Stimulated activated CD8-positive, alpha-beta memory T cell treated with anti-CD3 and anti-CD28 coated beads, Interleukin-7, amount 100 ng/mL, for 1 hour (primary cell): Measurements from ENCODE around the gene LINC00305.

Source experiments
- DNase-seq, 2 donors: peaks; one replicate each; pipeline ENCODE4 v3.0.0-alpha.2; 2020; ENCODE audit warnings: low read depth in 2 of 2

The LINC00305 gene

DNA sequence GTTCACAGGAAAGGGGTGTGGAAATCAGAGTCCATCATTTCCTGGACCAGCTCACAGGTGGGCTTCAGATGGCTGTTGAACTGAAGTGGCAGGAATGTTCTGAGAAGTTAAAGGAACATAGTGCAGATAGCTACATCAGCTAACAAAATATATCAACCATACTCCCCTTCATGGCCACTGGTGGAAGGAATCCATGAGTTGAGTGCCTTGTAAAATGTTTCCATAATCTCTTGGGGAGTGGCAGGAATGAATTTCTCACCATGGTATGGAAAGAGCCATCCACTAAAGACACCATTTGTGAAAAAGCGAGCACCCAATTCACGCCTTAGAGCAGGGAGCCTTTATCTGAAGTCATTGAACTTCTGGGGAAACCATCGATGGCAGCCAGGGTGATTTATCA, at the start of gene LINC00305:
Gene LINC00305 (minus strand): TSS at position 101 of the 400 bp plus-strand sequence.
- DNase-seq, result no peak

DNA sequence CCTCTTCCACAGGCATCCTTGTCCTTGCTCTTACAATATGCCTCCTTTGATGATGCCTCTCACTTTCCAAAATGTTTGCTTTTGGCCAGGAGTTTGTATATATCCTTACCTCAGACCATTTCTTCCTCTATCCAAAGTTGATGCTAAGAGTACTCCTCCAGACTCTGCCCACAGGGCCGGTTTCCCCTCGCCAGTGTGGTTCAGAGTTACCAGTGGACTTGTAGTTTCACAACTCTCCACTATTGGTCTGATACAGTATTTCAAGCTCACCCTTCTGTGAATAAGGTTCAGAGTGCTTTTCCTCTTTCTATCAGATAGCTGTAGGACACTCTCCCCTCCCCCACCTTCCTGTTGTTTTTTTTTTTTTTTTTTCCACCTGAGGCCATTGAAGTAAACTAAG, 42.2 kb upstream of the LINC00305 start:
- DNase-seq, result no peak

DNA sequence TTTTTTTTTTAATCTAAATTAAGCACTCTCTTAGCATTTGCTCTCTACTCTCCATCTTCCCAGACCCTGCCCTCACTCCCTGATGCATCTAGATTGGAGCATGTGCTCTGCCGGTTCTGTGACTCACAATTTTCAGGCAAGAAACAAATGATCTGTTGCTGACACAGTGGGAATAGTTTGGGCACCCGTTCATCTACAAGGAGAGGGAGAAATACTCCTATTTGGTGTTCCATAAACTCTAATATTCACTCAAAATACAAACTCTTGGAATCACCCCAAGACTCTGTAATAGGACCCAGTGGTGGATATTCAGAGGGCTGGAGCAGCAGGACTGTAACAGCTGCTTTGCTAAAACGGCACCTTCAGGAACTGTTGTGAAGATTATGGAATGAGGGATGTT, 37.1 kb upstream of the LINC00305 start:
- no peak for DNase-seq

DNA sequence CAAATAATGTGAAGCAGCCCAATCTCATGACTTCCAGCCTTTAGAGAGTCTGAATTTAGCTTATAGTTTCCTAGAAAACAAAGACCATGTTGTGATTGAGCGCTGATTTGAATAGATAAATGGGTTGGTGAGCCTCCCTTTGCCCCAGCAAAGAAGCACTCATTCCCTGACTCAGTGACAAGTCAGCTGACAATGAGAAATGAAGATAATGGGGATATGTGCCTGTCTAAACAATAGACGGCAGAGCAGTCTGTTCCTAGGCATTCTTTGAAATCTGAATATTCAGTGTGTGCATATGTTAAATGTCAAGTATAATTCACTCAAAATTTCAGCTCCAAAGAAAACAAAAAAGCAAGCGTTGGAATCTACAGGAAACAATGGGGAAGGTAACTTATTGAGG, 34.8 kb upstream of the LINC00305 start:
- DNase-seq, result no peak

DNA sequence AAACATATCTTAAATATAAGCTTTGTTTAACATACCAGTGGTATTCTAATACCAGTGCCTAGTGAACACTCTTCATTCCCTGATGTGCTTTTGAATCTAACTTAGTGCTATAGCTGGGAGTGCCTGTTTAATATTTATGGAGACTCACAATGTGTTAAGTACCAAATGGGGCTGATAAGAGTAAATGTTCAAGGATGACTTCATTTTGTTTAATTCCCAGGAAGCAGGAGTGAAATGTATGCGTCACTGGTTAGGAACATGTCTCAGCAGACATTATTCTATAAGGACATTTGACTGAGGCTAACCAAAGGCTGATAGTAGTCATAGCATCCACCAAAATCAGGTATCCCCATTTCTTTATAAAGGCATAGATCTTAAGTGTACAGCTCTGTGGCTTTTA, 31.7 kb upstream of the LINC00305 start:
- DNase-seq, result no peak

DNA sequence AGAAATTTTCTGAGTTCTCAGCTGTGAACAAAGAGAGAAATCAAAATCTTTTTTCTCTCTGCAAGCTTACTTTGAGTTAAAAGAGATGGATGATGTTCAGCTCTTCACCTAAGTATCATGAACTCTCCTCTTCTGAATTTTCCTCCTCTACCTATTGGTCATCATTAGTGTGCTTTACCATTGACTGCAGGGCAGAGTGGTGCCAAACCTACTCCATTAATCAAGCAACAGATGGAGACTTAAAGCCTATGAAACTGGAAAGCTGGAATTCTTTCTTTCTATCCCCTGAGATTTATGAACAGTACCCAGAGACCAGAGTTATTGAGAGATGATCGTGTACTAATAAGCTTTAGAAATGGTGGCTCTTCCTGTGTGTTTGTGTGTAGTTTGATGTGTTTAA, 31.3 kb upstream of the LINC00305 start:
- DNase-seq, result no peak

DNA sequence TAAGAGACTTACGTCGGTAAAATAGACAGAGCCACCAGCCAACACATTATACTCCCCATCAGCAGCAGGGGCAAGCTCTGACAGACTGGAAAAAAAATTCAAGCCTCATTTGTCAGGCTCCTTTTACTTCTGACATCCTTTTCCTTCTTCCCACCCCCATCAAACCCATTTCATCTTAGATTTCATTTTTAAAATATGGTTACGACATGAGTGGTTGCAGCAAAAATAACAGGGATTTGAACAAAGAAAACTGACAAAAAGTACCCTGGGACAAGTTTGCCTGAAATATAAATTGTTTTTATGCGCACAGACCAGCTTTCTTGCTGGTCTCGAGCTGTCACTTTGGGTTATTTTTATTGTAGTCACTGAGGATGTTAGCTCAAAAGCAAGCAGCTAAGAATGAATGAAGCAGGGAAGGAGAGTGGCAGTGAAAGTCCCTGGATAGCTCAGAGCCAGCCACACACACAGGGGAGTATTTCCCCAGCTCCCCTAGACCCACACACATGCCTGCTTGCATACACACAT, 30.7 kb upstream of the LINC00305 start:
- no peak for DNase-seq

DNA sequence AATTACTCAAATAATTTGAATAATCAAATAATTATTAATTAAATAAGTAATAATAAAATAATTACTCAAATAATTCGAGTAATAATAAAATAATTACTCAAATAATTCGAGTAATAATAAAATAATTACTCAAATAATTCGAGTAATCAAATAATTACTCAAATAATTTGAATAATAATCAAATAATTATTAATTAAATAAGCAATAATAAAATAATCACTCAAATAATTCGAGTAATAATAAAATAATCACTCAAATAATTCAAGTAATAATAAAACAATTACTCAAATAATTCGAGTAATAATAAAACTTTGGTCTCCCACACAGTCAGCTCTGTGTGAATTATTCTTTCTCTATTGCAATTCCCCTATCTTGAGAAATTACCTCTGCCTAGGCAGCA, 30.0 kb upstream of the LINC00305 start:
- DNase-seq, result no peak

DNA sequence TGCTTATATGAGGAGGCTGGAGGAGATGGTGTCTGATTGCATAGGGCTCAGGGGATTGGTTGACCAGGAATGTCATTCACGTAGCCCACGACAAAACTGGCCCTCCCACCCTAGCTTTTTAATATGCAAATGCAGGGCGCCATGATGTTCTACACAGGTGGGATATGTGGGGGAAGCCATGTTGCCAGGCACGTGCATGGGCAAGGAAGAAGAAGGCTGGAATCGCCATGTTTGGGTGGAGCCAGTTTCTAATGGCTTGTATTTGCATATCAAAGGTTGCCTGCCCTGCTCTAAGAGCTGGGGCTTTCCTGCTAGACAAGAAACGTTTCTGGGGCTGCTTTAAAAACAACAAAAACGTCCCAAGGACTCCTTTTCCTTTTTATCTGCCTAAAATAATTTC, 26.5 kb upstream of the LINC00305 start:
- no peak for DNase-seq

DNA sequence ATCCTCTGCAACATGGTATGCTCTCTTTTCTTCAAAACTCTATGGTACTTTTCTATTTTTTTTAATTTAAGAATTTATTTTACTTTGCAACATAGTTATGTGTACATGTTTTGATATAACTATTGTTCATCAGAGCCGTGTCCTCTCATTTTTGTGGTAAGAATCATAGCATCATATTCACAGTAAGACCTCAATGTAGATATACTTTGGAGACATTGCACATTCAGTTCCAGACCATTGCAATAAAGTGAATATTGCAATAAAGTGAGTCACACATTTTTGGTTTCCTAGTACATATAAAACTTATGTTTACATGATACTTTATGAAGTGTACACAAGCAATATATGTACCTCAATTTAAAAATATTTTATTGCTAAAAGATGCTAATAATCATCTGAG, 22.7 kb upstream of the LINC00305 start:
- no peak for DNase-seq

DNA sequence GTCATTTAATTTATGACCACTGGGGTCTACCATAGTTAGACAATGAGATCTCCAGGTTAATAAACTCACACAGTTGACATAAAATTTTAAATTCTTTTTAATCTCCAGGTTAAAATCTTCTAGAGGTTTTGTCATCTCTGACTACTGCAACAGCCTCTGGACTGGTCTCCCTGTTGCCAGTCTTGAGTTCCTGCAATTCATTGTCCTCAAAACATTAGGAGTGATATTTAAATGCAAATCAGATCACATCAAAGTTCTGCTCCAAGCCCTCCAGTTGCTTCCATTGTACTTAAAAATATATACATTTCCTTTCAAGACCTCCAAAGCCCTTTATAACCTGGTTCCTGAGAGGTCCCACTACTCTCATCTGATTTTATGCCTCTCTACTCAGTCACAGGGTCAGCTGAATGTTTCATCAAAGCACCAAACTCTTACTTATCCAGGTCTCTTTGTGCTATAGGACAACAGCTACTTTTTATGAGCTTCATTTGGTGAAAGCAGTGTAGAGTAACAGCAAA, 18.6 kb upstream of the LINC00305 start:
- DNase-seq, result no peak

DNA sequence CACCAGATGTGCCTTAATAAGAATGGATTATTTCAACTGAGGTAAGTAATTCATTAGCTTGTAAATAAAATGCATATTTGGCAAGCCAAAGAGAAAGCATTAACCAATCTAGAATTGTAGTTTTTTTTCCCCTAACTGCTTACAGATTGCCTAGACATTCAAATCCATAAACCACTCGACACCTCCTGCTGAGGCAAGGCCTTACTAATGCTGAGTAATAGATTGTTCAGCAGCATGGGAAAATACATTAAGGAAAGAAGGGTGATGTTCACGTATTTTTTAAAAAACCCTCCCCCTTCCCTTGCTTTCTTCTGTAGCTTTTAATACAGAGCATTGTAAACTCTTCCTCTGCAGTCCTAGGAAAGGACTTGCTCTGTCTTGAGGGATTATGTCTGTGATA, 17.0 kb upstream of the LINC00305 start:
- no peak for DNase-seq

DNA sequence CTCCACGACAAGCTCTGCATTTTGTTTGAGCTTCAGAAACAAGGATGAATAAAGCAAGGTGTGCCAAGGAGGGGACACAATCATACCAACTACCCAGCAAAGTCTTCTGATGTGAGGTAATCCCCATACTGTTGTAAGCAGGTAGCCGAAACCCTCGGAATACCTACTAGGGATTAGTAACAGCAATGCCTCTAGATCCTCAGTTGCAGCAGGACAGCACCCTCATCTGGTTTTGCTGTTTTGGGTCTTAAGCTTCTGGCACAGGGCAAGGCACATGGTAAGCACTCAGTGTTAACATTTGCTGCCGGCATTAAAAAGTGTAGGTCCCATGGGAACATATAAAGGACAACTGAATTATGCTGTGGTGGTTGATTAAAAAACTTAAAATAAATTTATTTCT, 16.0 kb upstream of the LINC00305 start:
- no peak for DNase-seq

DNA sequence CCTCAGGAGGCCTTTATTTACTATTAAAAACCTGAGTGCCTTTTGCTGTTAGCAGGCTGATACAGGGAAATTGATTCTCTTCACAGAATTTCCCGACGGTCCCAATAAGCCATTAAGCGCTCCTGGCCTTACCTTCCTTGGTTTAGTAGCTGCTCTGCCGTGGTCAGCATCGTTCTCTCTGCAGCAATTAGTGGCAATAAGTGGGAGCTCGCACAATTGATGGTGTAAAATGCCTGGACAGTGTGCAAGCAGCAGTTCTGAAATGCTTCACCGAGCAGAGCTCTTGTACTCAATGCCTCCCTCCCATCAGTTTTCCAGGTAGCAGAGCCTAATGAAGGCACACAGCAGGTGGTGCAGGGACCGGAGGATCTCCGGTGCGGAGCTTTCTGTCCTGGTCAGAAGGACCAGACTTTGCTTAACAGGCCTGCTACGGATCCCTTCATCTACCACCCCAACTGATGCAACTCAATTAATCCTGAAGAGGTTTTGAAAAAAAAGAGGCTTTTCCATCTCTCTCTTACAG, 1.1 kb upstream of the LINC00305 start:
- DNase-seq, result no peak

DNA sequence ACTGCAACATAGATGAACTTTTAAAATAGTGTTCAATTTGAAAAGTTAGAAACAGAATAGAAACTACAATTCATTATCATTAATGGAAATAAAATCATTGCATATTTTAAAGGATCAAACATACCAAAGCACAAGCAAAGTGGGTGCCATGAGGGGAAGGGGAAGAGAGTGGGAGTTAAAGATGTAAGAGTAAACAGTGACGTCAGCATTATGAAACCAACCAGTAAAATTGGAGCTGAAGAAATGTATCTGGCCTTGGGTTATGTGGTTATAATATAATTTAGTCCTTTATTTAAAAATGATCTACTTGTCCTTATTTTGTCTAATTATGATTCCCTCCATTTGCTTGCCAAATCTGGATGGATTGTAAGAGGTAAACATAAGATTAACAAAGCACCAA, 6.0 kb downstream of the LINC00305 start:
- DNase-seq, result no peak

DNA sequence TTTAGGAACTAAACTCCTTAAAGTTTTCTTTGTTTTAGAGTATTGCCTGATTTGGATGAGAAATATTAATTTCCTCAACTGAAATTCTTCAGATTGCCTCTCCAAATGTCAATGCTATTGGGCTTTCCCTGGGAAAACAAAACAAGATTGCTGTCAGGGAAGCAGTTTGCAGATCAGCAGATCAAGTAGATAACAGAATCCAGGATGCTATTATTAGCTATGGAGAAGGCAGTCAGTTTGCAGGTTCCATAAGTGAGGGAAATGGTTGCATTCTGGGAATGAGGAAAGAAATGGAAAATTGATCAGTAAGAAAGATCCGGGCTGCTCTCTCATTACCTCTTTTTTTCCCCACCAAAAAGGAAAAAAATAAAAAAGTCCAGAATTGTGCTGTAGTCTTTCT, 11.0 kb downstream of the LINC00305 start:
- DNase-seq, result no peak

DNA sequence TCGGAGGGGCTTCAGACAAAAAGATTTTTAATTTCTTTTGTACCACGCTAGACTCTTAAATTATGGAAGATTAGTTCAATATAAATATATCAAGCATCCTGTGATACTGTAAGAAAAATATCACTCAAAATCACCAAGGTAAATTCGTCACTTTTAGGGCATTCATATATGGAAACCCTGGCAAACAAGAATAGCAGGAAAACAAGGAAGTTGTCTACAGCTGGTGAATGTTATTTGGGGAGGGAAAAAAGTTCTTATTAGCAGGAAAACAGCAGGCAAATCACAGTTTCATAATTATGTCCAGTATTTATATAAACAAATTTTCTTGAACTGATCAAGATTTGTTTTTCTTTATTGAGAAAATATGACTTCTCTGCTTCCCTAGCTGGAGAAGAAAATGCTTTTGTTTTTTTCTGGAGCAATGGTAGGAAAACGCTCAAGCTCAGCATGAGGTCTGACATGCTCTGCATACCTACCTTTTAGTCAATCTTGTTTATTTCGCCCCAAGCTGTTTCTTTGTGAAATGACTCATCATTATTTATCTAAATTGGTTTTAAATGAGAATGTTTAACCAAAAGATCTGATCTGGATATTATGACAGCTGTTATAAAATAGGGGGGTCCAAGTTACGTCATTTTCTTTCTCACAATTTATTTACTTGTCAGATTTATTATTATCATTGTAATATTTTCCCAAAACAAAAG, 14.7 kb downstream of the LINC00305 start:
- no peak for DNase-seq

DNA sequence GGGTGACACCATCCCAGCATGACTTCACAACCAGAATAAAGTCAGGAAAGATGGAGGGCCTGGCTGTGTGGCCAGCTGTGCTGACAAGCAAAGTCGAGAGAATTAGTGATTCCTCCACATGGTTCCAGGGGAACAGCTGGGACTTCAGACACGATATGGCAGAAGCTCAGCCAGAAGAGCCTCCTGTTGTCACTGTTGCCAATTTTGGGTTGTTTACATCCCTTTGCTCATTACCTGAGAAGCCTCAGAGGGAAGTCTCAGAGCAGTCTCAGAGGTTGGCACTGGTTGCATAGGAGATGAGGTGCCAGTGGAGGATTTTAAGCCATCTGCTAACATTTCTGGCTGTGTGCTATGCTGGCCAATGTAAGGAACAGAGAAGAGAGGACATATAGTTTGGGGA, 16.0 kb downstream of the LINC00305 start:
- no peak for DNase-seq

DNA sequence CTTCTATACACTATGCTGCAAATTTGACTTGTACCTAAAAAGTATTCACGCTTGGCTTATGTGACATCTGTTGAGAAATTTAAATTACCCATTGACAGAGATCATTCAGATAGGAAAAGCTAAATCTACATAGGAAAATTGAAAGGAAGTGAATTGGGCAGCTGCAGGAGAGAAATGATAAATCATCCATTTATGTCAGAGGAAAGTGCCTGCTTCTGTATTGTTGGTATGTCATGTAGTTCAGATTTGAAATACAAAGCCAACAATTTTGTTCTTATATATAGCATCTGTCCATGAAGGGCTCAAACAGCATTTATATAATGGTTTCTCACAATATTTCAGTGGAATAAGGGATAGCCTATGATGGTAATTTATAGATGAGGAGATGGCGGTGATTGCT, 17.6 kb downstream of the LINC00305 start:
- DNase-seq, result no peak

DNA sequence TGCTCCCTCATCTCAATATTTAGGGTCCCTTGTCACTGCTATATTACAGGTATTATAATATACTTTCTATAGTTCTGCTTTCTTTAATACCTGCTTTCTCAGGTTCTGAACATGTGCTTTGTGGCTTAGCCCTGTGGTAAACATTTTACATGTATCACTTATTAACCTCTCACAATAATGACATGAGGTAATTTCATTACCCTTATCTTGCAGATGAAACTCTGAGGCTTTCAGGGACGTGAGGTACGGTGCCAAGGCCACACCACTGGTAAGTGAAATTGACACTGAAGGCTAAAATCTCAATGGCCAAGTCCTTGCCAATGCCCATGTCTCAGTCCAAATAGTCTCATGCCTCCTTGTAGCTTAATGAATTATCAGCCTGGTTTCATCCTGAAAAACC, 21.7 kb downstream of the LINC00305 start:
- no peak for DNase-seq

DNA sequence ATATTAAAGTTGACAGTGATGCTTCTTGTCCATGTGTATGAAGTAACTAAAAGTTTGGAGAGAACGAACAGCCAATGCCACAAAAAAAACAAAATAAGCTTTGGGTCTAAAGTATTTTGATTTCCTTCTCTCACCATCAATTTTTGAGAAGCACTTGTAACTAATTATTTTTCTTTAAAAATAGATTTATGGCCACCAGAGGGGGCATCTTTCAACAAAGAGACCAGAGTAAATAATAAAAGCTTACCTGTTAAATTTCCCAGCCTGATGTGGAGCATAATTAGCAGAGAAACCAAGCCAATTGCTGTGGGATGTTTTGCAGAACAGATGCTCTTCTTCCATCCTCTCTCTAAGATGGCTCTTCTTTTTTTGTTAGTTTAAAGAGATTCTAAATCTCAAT, 29.0 kb downstream of the LINC00305 start:
- no peak for DNase-seq

DNA sequence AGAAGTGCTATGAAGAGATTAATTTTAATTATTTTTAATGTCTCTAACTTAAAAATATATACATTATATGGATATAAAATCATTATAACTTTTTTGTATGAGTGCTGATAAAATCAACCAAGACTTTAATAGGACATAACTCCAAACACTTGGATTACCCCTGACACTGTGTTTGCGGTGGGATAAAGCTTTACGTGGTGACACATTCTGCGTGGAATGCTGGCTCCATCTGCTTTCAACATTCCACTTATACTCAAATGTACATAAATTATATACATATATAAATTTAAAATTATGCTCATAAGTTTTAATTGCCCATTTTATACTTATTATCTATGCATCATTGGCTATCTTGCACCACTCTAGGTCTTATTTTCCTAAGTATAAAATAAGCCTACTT, 30.5 kb downstream of the LINC00305 start:
- no peak for DNase-seq

DNA sequence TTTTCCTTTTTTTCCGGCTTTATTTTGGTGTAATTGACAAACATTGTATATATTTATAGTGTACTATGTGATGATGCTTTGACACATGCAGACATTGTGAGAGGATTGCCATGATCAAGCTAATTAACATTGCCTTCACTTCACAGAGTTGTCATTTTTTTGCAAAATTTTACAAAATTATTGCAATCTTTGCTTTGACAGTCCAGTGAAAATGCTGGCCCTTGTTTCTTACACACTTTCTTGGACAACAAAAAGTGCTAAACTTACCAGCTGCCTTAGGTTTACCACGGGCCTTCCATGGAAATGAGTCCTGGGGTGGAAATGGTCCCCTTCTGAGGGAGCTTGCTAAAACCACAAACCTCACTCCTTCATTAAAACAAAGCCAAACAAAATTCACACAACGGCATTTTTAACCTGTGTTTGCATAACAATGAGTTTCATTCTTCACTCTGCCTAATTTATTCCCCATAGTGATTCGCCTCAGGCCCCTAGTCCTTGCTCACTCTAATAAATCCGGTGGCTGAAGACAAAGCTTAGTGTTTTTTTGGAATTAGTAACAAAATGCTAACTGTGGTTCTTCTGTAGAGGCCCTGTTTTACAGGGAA, 32.2 kb downstream of the LINC00305 start:
- DNase-seq, result no peak
